Gastrocnemius medialis (tissue), 4 donors: ENCODE data around the gene SP140L. TPM values are rescaled to one million over a fixed set of nuclear protein-coding genes. Genes with fewer than 3 reads are reported as not detected.

Experiments used
- total RNA-seq, 4 donors: library from RNA; depleted of rRNA; stranded (reverse); fragments of >200 nt; gene quantifications; one replicate each; pipeline versions ENCODE4 v1.1.0 to v1.2.3, GENCODE V29; 2016

SP140L gene
- total RNA-seq, 4 donors from 2014 or later: 2.2 to 13.5 (median 3.8) TPM

Other genes starting within 250 kb of the SP140L start
- 1 to 10 TPM; 3.0 to 7.0 (median 6.5) TPM for gene SP110, start 107.2 kb upstream of the SP140L start, total RNA-seq
- under 1 TPM in 1 of 4 donors, not detected in 3; 0.46 TPM for gene SP140, start 101.5 kb upstream of the SP140L start, total RNA-seq
- gene SP100, start 89.0 kb downstream of the SP140L start, total RNA-seq: 10 to 100 TPM; 18.2 to 30.7 (median 19.5) TPM